HG02852 (cell line): Measurements from ENCODE around the gene SYT6.

Experiments
- ATAC-seq: cut with Tn5 transposase; IDR thresholded peaks from one replicate; pipeline ENCODE4 v1.9.1; 2021; ENCODE audit warnings: mild to moderate bottlenecking, moderate library complexity; ENCODE audit not compliant: unreplicated experiment

Gene SYT6

GRCh38 chr1:114094675-114095074 lies 59.0 kb downstream of the SYT6 start:
- ATAC-seq, result no peak

- ATAC-seq, result no peak
Observed at GRCh38 chr1:114094363-114094634, 59.4 kb downstream of the SYT6 start.

GRCh38 chr1:114093624-114094362 lies 59.9 kb downstream of the SYT6 start:
- ATAC-seq, result no peak

GRCh38 chr1:114092186-114093062 lies 61.2 kb downstream of the SYT6 start:
- no peak for ATAC-seq

- no peak for ATAC-seq
Observed at GRCh38 chr1:114091711-114092110, 62.0 kb downstream of the SYT6 start.

- ATAC-seq, result no peak
Observed at GRCh38 chr1:114090738-114091505, 62.7 kb downstream of the SYT6 start.

- no peak for ATAC-seq
Observed at GRCh38 chr1:114089502-114090138, 64.0 kb downstream of the SYT6 start.

- ATAC-seq, result no peak
Observed at GRCh38 chr1:114088392-114089299, 65.0 kb downstream of the SYT6 start.

GRCh38 chr1:114087495-114087894 lies 66.2 kb downstream of the SYT6 start:
- no peak for ATAC-seq

- ATAC-seq, result no peak
Observed at GRCh38 chr1:114086601-114087368, 66.9 kb downstream of the SYT6 start.

GRCh38 chr1:114082867-114083585 lies 70.6 kb downstream of the SYT6 start:
- ATAC-seq, result no peak

GRCh38 chr1:114082304-114082630 lies 71.4 kb downstream of the SYT6 start:
- ATAC-seq, result no peak

GRCh38 chr1:114081437-114082303 lies 72.0 kb downstream of the SYT6 start:
- no peak for ATAC-seq

- ATAC-seq, result no peak
Observed at GRCh38 chr1:114080511-114081436, 72.9 kb downstream of the SYT6 start.

- no peak for ATAC-seq
Observed at GRCh38 chr1:114079596-114080190, 74.0 kb downstream of the SYT6 start.

GRCh38 chr1:114078116-114078515 lies 75.6 kb downstream of the SYT6 start:
- ATAC-seq, result no peak
